HG03520 (cell line): ENCODE measurements around the gene TRIM8.

Experiments used
- ATAC-seq: cut with Tn5 transposase; IDR thresholded peaks from one replicate; pipeline ENCODE4 v1.9.1; 2021; ENCODE audit warnings: mild to moderate bottlenecking, moderate library complexity; ENCODE audit not compliant: unreplicated experiment

Gene TRIM8

DNA sequence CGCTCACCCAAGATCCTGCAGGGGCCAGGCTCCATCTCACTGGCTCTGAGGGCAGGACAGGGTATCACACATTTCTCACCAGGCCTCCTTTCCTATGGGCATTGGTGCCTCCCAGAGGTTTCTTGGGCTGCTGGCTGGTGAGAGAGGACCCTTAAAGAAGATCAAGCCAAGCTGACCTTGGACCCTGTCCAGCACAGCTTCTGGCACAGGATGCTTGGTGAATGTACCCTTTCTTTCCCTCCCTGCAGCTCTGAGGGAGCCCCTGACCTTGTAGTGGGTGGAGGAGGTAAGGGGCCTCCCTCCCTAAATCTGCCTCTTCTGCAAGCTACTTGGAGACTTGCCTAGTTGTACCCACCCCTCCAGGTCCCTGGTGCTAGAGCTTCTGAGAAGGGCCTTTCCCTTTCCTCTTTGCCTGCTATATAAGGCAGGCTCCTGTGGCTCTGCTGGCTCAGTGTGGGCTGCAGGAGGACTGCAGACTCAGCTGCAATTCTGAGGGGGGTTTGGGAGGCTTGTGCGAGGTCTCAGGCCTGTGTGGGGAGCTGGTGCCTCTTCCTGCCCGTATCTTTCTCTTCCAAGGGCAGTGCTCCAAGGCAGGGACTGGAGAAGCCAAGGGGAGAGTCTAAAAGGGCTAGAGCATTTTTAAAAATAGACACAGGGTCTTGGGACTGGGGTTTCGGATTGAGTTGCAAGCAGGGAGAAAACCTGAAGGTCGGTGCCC, 11.7 kb upstream of the TRIM8 start:
- no peak for ATAC-seq

DNA sequence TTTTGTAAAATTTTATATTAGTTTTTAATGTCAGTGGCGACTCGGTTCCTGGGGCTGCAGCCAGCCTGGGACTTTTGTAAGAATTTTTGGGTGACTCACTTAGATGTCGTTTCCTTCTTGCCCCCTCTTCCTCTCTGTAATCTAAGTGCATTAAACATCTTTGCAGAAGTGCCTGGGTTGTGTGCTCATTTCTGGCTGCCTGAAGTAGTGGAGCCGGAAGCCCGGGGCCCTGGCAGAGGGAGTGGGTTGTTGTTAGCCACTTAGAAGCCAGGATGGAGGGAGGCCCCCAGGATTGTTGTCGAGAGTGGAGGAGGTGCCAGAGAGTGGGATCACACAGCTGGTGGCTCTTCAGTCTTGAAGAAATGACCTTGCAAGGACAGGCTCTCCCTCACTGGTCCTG, 11.0 kb upstream of the TRIM8 start:
- ATAC-seq: no peak

GRCh38 chr10:102633848-102634247, 10.4 kb upstream of the TRIM8 start:
- ATAC-seq: no peak

DNA sequence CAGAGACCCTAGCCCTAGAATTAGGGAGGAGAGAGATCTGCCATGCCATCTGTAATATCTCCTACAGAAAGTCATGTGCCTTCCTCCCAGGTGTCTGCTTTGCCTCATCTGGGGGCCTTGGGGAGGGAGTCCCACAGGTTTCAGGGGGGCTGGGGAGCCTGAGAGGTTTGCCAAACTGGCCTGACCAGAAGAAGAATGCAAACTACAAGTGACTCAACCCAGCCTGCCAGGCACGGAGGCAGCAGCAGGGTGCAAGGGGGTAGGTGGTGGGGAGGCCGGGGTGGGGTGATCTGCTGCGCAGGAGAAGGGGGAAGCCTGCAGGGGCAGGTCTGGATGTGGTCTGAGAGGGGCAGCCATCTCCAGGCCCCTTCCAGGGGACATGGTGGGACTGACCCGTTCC, 9.6 kb upstream of the TRIM8 start:
- no peak for ATAC-seq

GRCh38 chr10:102635377-102635776, 8.9 kb upstream of the TRIM8 start:
- no peak for ATAC-seq

DNA sequence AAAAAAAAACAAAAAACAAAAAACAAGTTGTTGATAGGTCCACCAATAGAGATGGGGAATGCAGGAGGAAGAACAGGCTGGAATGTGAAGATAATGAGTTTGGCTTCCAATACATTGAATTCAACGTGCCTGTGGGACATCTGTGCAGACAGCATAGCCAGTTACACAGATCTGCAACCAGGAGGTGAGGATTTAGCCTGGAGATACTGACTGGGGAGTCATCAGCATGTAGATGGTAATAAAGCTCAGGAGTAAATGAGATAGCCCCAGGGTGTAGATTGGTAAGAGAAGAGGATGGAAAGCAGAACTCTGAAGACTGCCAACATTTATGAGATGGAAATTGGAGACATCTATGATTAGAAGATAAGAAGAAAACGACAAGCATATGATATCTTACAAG, 4.7 kb upstream of the TRIM8 start:
- no peak for ATAC-seq

- ATAC-seq: no peak
These were observed 2.9 kb upstream of the TRIM8 start for GRCh38 chr10:102641402-102641801.

DNA sequence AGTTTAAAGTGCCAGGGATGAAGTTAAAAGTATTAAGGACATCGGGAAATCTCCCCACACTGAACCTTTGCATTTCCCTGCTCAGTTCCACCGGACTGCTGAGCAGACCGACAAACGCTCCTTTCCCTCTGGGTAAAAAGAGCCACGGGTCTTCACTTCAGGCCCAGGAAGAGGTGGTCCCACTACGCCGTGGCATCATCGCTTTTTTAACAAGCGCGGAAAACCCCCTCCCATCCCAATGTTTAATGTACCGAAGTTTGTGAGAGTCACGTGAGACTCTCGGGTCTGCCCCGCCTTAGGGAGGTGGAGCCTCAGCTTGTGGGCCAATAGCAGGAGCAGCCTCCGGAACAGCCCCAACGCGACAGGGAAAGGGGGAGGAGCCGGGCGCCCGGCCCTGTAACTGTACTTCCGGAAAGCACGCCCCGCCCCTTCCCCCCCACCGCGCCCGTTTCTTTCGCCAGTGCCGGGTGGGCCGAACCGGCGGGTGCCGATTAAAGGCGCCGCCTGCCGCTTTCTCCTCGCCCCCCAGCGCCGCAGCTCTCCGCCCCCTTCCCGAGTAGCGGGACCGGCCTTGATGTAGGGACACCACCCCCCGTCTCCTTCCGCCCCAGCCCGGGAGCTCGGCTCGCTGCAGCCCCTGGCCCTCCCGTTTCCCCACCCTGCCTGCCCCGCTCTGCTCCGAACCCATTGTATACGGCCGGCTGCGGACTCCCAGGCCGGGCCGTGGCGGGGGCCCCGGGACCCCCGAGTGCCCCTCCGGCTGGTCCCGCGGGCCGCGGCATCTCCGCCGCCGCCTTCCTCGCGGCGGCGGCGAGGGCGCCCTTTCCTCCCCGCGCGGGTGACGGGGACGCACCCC, 2.2 kb upstream of the TRIM8 start:
- ATAC-seq: peak; percentile 51

GRCh38 chr10:102642736-102643335, 1.4 kb upstream of the TRIM8 start:
- ATAC-seq: no peak

DNA sequence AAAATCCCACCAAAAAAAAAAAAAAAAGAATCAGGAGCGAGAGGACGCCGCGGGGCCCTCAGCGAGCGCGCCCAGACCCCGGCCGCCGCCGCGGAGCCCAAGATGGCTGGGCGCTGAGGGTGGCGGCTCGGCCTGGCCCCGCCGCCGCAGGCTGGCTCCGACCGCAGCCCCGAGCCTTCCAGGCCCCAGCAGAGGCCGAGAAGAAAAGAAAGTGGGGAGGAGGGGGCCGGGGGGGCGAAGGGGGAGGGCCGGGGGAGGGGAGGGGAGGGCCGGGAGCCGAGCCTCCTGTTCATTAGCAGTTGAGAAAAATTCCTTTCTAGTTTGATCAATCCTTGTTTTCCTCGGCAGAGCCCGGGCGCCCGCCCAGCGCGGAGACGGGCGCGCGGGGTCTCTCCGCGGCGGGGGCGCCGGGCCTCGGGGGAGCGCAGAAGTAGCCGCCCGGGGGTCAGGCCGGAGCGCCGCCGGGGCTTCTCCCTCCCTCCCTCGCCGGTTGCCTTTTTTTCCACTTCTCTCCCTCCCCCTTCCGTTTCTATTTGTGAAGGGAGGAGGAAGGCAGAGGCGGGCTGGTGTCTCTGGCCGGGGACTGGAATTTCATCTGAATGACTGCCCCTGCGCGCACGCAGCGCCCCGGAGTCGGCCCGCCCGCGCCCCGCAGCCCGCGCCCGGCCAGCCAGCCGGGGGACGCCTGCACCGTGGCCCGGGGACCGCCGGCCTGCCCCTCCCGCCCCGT, 778 bp upstream of the TRIM8 start:
- no peak for ATAC-seq

GRCh38 chr10:102644646-102645387, 538 bp downstream of the TRIM8 start:
- no peak for ATAC-seq

GRCh38 chr10:102645388-102645740, 1.1 kb downstream of the TRIM8 start:
- no peak for ATAC-seq

- ATAC-seq: peak; percentile 26
These were observed 1.7 kb downstream of the TRIM8 start for GRCh38 chr10:102645741-102646609.

- ATAC-seq: no peak
These were observed 2.5 kb downstream of the TRIM8 start for GRCh38 chr10:102646610-102647442.

GRCh38 chr10:102647443-102648268, 3.4 kb downstream of the TRIM8 start:
- ATAC-seq: no peak

DNA sequence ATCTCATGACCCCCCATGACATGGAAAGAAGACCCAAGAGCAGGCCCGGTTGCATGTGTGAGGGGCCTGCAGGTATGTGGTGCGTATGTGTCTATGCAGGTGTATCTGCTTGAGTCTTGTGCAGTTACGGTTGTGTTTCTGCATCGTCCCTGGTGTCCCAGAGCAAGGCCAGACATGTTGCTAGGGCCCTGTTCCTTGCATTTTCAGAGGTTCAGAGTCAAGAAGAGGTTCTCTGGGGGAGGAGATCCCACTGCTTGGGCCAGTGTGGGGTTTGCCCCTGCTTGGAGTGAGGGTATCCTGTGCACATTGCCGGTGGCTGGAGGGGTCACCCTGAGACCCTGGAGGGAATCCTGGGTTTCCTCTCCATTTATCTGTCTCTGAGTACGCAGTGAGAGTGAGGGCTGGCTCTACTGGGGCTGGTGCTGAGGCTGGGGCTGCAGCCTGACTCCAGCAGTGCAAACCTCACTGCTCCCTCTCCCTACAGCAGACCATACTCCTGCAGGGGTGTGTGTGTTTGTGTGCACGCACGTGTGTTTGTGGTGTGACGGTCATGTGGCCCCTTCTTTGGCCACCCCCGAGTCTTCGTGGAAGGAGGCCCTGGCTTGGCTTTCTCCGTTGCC, 4.1 kb downstream of the TRIM8 start:
- ATAC-seq: no peak
